ENCODE results near the gene NTF3.

NTF3 gene

DNA sequence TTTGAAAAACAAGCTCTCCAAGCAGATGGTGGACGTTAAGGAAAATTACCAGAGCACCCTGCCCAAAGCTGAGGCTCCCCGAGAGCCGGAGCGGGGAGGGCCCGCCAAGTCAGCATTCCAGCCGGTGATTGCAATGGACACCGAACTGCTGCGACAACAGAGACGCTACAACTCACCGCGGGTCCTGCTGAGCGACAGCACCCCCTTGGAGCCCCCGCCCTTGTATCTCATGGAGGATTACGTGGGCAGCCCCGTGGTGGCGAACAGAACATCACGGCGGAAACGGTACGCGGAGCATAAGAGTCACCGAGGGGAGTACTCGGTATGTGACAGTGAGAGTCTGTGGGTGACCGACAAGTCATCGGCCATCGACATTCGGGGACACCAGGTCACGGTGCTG lies 62.4 kb downstream of the NTF3 start:
- Histone ChIP-seq H3K4me2 (ENCODE audit: low read length) (no peak overlapping the region), H3K27me3 (ENCODE audit: low read depth, low read length) (peaks cover 12% of the 10 kb centered on the region), H3K79me2 (ENCODE audit: low read length) (no peaks in the 10 kb centered on the region), H2AFZ (ENCODE audit: low read depth, low read length) (no peak overlapping the region), H3K4me1 (ENCODE audit: low read length) (no peaks in the 10 kb centered on the region), H4K20me1 (ENCODE audit: insufficient read depth, low read length) (no peaks in the 10 kb centered on the region), H3K36me3 (replicated peaks; ENCODE audit: low read depth, low read length) (no peaks in the 10 kb centered on the region), H3K9me3 (ENCODE audit: insufficient read depth, low read length) (no peaks in the 10 kb centered on the region), H3K4me3 (ENCODE audit: low read length) (no peak overlapping the region), H3K27ac (ENCODE audit: low read length) (no peak overlapping the region), H3K9ac (ENCODE audit: low read length) (no peak overlapping the region)
- TF ChIP-seq EZH2phosphoT487 (IDR thresholded peaks at IDR 0.05; ENCODE audit: low read depth), result no peak
- TF ChIP-seq, protein P1, sequence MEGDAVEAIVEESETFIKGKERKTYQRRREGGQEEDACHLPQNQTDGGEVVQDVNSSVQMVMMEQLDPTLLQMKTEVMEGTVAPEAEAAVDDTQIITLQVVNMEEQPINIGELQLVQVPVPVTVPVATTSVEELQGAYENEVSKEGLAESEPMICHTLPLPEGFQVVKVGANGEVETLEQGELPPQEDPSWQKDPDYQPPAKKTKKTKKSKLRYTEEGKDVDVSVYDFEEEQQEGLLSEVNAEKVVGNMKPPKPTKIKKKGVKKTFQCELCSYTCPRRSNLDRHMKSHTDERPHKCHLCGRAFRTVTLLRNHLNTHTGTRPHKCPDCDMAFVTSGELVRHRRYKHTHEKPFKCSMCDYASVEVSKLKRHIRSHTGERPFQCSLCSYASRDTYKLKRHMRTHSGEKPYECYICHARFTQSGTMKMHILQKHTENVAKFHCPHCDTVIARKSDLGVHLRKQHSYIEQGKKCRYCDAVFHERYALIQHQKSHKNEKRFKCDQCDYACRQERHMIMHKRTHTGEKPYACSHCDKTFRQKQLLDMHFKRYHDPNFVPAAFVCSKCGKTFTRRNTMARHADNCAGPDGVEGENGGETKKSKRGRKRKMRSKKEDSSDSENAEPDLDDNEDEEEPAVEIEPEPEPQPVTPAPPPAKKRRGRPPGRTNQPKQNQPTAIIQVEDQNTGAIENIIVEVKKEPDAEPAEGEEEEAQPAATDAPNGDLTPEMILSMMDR (IDR thresholded peaks at IDR 0.05; ENCODE audit: low read depth, low read length), result no peak

DNA sequence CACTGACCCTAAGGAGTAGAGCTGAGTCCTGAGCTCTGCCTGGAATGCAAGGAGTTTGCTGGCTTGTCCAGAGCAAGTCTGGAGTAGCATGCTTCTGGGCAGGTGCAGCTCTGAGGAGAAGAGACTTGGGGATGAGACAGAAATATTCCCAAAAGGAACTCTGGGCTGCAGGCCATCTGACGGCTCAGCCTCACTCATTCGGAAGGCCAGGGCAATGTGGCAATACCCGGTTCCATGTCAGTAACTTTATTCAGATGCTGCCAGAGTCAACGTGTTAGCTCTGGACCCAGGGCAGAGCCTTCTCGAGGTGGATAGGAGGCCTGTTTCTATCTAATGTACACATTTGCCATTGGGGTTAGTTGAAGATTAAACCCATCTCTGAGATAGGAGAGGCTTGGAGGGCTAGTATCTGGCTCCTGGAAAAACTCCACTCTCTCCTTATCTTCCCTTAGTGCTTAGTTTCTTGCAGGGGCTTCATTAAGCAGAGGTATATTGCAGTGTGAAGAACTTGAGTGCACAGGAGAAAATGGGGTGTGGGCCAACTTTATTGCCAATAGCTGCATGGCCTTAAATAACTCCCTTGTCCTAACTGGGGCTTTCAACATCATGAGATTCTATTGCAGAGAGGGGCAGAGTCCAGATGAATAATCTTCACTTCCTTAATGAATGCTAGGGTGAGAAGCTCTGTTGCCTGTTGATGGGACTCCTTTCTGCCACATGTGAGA lies 65.6 kb downstream of the NTF3 start:
- TF ChIP-seq, protein P1 (IDR thresholded peaks at IDR 0.05; ENCODE audit: low read depth, low read length), result no peak
- TF ChIP-seq EZH2phosphoT487 (IDR thresholded peaks at IDR 0.05; ENCODE audit: low read depth), result no peak
- Histone ChIP-seq H2AFZ (ENCODE audit: low read depth, low read length) (no peak overlapping the region), H3K27me3 (ENCODE audit: low read depth, low read length) (peaks cover 27% of the 10 kb centered on the region), H3K9ac (ENCODE audit: low read length) (no peak overlapping the region), H3K9me3 (ENCODE audit: insufficient read depth, low read length) (no peaks in the 10 kb centered on the region), H3K4me3 (ENCODE audit: low read length) (no peak overlapping the region), H3K27ac (ENCODE audit: low read length) (no peak overlapping the region), H3K36me3 (replicated peaks; ENCODE audit: low read depth, low read length) (no peaks in the 10 kb centered on the region), H3K4me1 (ENCODE audit: low read length) (no peaks in the 10 kb centered on the region), H3K79me2 (ENCODE audit: low read length) (no peaks in the 10 kb centered on the region), H3K4me2 (ENCODE audit: low read length) (no peak overlapping the region), H4K20me1 (ENCODE audit: insufficient read depth, low read length) (no peaks in the 10 kb centered on the region)

GRCh38 chr12:5498076-5498475 lies 66.2 kb downstream of the NTF3 start:
- Histone ChIP-seq H3K4me1 (ENCODE audit: low read length) (no peaks in the 10 kb centered on the region), H4K20me1 (ENCODE audit: insufficient read depth, low read length) (no peaks in the 10 kb centered on the region), H3K27ac (ENCODE audit: low read length) (no peak overlapping the region), H3K27me3 (ENCODE audit: low read depth, low read length) (peaks cover 32% of the 10 kb centered on the region), H3K4me3 (ENCODE audit: low read length) (no peak overlapping the region), H3K79me2 (ENCODE audit: low read length) (no peaks in the 10 kb centered on the region), H3K4me2 (ENCODE audit: low read length) (no peak overlapping the region), H3K36me3 (replicated peaks; ENCODE audit: low read depth, low read length) (no peaks in the 10 kb centered on the region), H3K9me3 (ENCODE audit: insufficient read depth, low read length) (no peaks in the 10 kb centered on the region), H3K9ac (ENCODE audit: low read length) (no peak overlapping the region), H2AFZ (ENCODE audit: low read depth, low read length) (no peak overlapping the region)
- TF ChIP-seq EZH2phosphoT487 (IDR thresholded peaks at IDR 0.05; ENCODE audit: low read depth), result no peak
- TF ChIP-seq, protein P1 (IDR thresholded peaks at IDR 0.05; ENCODE audit: low read depth, low read length), result no peak

DNA sequence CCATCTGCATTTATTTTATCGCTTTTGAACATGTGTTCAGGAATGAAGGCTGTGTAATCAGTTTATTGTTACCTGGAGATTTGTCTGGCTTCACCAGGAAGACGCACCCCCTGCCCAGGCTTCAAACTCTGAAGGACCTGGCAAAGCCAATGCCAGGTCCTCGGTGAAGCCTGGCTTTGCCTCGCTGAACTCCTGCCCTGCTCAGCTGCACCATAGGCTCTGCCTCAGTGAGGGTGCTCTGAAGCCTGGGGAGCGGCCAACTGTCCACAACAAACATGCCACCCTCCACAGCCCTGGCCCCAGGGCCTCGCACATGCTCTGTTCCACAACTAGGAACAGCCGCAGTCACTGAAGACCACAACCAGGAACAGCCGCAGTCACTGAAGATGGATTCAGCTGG lies 66.9 kb downstream of the NTF3 start:
- Histone ChIP-seq H3K4me1 (ENCODE audit: low read length) (no peaks in the 10 kb centered on the region), H3K36me3 (replicated peaks; ENCODE audit: low read depth, low read length) (no peaks in the 10 kb centered on the region), H4K20me1 (ENCODE audit: insufficient read depth, low read length) (no peaks in the 10 kb centered on the region), H3K4me2 (ENCODE audit: low read length) (no peak overlapping the region), H3K9ac (ENCODE audit: low read length) (no peak overlapping the region), H3K27me3 (ENCODE audit: low read depth, low read length) (peaks cover 35% of the 10 kb centered on the region), H3K27ac (ENCODE audit: low read length) (no peak overlapping the region), H3K4me3 (ENCODE audit: low read length) (no peak overlapping the region), H3K9me3 (ENCODE audit: insufficient read depth, low read length) (no peaks in the 10 kb centered on the region), H2AFZ (ENCODE audit: low read depth, low read length) (no peak overlapping the region), H3K79me2 (ENCODE audit: low read length) (no peaks in the 10 kb centered on the region)
- TF ChIP-seq EZH2phosphoT487 (IDR thresholded peaks at IDR 0.05; ENCODE audit: low read depth), result no peak
